AG09309 (cell line): ENCODE measurements around the gene PDE8B.

ENCODE experiments used
- DNase-seq: peaks from one replicate; pipeline ENCODE4 v3.0.0-alpha.2; 2010; ENCODE audit warnings: low read depth
- H3K4me3 ChIP-seq: 2 replicates; pipeline ENCODE4 v1.5.1; 2011; ENCODE audit warnings: mild to moderate bottlenecking, low read depth, low read length, moderate library complexity; ENCODE audit not compliant: control insufficient read depth
- TF ChIP-seq, protein P1 (sequence below): IDR thresholded peaks from 2 replicates; pipeline ENCODE4 v1.5.1; 2011; ENCODE audit warnings: mild to moderate bottlenecking, low read depth, low read length, inconsistent platforms; ENCODE audit not compliant: insufficient read depth, control insufficient read depth; ENCODE audit errors: missing control alignments

PDE8B gene

DNA sequence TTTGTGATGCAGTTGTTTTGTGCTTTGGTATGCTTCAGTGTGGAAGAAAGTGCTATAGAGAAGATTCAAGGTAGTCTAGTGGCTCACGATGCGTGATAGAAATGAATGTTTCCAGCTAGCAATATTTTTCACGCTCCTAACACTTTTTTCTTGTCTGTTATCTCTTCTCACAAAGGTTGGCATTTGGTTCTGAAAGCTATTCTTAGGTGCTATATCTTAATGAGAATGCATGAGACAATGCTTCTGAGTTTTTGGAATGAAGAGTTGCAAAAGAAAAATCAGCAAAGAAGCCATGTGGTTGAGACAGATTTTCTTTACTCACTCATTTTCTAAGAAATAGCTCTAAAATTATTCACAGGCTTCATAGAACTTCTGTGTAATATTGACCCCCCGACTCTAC lies 122.6 kb downstream of the PDE8B start:
- TF ChIP-seq, protein P1, sequence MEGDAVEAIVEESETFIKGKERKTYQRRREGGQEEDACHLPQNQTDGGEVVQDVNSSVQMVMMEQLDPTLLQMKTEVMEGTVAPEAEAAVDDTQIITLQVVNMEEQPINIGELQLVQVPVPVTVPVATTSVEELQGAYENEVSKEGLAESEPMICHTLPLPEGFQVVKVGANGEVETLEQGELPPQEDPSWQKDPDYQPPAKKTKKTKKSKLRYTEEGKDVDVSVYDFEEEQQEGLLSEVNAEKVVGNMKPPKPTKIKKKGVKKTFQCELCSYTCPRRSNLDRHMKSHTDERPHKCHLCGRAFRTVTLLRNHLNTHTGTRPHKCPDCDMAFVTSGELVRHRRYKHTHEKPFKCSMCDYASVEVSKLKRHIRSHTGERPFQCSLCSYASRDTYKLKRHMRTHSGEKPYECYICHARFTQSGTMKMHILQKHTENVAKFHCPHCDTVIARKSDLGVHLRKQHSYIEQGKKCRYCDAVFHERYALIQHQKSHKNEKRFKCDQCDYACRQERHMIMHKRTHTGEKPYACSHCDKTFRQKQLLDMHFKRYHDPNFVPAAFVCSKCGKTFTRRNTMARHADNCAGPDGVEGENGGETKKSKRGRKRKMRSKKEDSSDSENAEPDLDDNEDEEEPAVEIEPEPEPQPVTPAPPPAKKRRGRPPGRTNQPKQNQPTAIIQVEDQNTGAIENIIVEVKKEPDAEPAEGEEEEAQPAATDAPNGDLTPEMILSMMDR, result no peak
- no peak for DNase-seq

DNA sequence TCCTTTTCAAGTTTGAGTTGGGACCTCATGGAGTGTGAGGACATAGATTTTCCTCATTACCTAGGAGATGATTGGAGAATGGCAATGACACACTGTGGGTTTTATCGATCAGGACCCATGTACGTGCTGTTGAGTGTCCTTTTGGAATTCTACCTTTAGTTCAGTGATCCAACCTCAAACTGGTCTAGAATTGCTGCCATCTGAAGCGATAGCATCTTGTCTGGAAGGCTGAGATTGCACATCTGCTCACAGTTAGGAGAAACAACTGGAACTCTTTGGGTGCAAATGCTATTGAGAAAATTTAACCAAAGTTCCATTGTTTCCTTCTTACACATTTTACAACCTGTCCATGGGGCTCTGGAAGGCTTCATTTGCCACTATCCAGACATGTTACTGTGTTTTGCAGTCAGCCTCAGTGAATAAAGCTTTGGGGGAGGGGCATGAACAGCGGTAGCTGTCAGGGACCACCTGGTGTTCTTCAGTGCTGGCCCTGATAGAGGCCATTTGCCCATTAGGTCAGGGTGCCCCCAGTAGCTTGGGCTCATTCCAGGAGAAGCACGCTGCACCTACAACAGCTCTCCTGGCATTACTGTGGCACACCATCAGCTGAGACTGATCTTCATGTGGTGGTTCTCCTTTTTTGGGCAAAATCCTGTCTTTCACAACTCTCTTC lies 123.1 kb downstream of the PDE8B start:
- no peak overlapping the region for H3K4me3 ChIP-seq
- DNase-seq, result no peak
- TF ChIP-seq, protein P1, result no peak

More for the DNA sequence above, 122.6 kb downstream of the PDE8B start:
- no peak overlapping the region for H3K4me3 ChIP-seq

DNA sequence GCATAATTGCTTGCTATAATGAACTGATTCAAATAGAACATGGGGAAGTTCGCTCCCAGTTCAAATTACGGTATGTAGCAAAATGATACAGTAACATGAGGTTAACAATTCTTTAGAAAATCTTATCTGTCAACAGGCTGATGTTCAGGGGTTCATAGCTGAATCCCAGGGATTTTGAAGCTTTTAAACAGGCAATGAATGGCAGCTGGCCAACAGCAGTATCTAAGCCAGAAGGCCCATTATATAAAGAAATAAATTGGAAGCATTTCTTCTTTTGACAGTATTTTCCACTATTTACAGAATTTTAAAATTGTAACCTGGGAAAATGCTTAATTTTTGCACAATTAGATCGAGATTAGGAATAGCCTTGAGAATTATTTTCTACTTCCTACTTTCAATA lies 126.8 kb downstream of the PDE8B start:
- DNase-seq, result no peak
- no peak overlapping the region for H3K4me3 ChIP-seq
- TF ChIP-seq, protein P1, result no peak

DNA sequence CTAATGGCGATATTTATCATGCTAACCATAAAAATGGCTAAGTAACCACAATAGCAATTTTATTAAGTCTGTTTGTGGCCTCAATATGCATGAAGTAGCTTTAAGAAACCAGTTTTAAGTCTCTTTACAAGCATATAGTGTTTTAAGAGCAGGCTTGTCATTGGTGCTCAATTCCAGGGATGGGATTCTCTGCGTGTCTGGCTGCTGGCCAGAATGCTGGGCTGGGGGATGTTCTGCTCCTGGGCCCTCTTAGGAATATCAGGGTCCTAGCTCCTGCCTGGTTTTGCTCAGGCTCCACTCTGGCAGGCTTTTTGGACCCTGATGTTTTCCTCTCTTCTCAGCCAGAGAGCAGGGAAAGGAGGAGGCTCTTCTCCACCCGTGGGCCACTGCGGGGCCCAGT lies 127.2 kb downstream of the PDE8B start:
- TF ChIP-seq, protein P1, result no peak
- DNase-seq, result no peak
- no peak overlapping the region for H3K4me3 ChIP-seq

DNA sequence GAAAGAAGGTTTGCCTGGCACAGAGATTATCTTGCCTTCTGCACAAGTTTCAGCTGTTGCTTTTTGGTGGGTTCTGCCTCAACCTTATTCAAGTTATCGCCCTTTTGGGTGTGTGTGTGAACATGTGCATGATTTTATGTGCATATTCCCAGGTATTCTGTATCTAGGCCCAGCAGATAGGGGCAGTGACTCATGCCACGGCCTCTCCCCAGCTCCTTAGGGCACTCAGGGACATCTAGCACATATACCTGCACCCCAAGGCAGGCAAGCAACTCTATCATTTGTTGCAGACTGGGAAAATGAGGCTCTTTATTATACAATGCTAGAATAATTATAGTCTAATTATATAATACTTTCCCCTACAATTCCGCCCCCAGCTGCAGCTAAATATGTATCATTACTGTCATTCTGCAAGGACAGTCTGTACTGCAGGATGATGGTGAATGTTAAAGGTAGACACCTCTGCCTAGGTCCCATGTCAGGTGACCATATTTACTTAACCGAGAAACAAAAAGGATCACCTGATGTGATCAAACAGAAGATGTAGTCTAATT lies 128.9 kb downstream of the PDE8B start:
- TF ChIP-seq, protein P1, result no peak
- no peak for DNase-seq
- H3K4me3 ChIP-seq, result no peak overlapping the region

DNA sequence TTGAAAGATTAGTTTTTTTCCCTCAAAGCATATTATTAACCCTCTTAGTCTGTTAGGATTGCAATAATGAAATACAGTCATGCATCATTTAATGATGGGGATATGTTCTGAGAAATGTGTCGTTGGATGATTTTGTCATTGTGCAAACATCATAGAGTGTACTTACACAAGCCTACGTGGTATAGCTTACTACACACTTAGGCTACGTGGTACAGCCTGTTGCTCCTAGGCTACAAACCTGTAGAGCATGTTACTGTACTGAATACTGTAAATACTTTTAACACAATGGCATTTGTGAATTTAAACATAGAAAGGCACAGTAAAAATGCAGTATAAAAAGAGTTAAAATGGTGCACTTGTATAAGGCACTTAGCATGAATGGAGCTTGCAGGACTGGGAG lies 132.7 kb downstream of the PDE8B start:
- no peak for DNase-seq
- TF ChIP-seq, protein P1, result no peak
- H3K4me3 ChIP-seq, result no peak overlapping the region

DNA sequence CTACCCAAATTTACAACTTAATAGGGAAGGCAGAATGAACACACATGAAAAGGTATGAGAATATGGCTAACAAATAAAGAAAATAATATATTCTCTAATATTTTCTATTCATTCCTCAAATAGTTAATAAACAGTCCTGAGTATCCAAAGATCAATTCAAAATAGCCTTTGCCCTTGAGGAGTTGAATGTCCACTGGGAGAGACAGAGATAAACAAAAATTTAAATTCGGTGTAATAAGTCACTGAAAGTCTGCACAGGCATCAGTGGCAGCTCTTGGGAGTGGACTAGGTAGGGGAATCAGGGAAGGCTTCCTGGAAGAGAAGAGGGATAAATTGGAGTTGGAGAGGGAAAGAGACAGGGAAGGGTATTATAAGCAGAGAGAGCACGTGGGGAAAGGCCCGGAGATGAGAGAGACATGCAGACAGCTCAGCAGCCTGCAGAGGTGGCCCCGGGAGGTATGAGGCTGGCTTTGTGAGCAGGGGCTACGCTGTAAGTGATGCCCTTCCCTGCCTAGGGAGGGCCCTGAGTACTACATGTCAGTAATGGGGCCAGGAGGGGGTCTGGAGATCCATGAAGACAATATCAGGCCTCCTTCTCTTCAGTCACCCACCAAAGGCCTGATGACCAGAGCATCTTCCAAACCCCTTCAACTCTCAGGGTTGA lies 137.1 kb downstream of the PDE8B start:
- no peak overlapping the region for H3K4me3 ChIP-seq
- TF ChIP-seq, protein P1, result no peak
- no peak for DNase-seq
